CD14-positive monocyte (primary cell): ENCODE measurements around the gene WDR70. TPM values are rescaled to one million over a fixed set of nuclear protein-coding genes. Genes with fewer than 3 reads are reported as not detected.
"Not testable (repeated sequence)": the region's sequence is repeated elsewhere in the genome, so short reads cannot be mapped to it uniquely, and the experiment has no call there.

Experiments used
- DNase-seq, 3 donors: peaks; one replicate each; pipeline ENCODE4 v3.0.0-alpha.2; 2011 to 2022
- H2AFZ ChIP-seq: 2 replicates; pipeline ENCODE4 v1.6.0; 2012; ENCODE audit warnings: mild to moderate bottlenecking, low read depth, low read length, inconsistent platforms; ENCODE audit not compliant: insufficient read depth, poor library complexity, severe bottlenecking
- H3K27ac ChIP-seq, 2 donors: 1 replicate in 1 of 2; 2 replicates in 1 of 2; pipeline ENCODE4 v1.5.1; 2012 to 2013; ENCODE audit warnings: low read length in 2 of 2, control low read depth in 1 of 2, inconsistent platforms in 1 of 2, low read depth in 1 of 2, mild to moderate bottlenecking in 1 of 2
- H3K27me3 ChIP-seq, 2 donors: one replicate each; pipeline versions ENCODE4 v1.6.0 to v1.6.1; 2011 to 2013; ENCODE audit warnings: low read length in 2 of 2; ENCODE audit not compliant: control insufficient read depth in 2 of 2, insufficient read depth in 2 of 2
- H3K36me3 ChIP-seq, 2 donors: replicated peaks in 1 of 2; 1 replicate in 1 of 2; 2 replicates in 1 of 2; pipeline versions ENCODE4 v1.5.1 to v1.6.1; 2012 to 2013; ENCODE audit warnings: low read length in 2 of 2, control low read depth in 1 of 2, inconsistent platforms in 1 of 2, mild to moderate bottlenecking in 1 of 2; ENCODE audit not compliant: insufficient read depth in 2 of 2, control insufficient read depth in 1 of 2
- H3K4me1 ChIP-seq, 2 donors: 1 replicate in 1 of 2; 2 replicates in 1 of 2; pipeline versions ENCODE4 v1.5.1 to v1.6.1; 2012 to 2013; ENCODE audit warnings: low read length in 2 of 2, control low read depth in 1 of 2, inconsistent platforms in 1 of 2, mild to moderate bottlenecking in 1 of 2, moderate library complexity in 1 of 2; ENCODE audit not compliant: insufficient read depth in 2 of 2, control insufficient read depth in 1 of 2
- H3K4me2 ChIP-seq: replicated peaks from 2 replicates; pipeline ENCODE3; 2012; ENCODE audit warnings: low read length, moderate library complexity, mild to moderate bottlenecking; ENCODE audit not compliant: poor library complexity, severe bottlenecking; ENCODE audit errors: extremely low read depth
- H3K4me3 ChIP-seq, 3 experiments: fragments of 200-600 bp in 1 of 3; sonication (generic) in 1 of 3; replicated peaks in 1 of 3; 1 replicate in 2 of 3; 2 replicates in 1 of 3; pipeline ENCODE4 v1.5.1; 2011 to 2013; ENCODE audit warnings: low read length in 3 of 3, mild to moderate bottlenecking in 3 of 3, control low read depth in 2 of 3, low read depth in 2 of 3, inconsistent platforms in 1 of 3, moderate library complexity in 1 of 3
- H3K79me2 ChIP-seq: 2 replicates; pipeline ENCODE4 v1.6.0; 2012; ENCODE audit warnings: mild to moderate bottlenecking, control low read depth, inconsistent platforms, low read length, moderate library complexity; ENCODE audit not compliant: insufficient read depth
- H3K9ac ChIP-seq: 2 replicates; pipeline ENCODE4 v1.6.0; 2017; ENCODE audit warnings: low read length, mild to moderate bottlenecking; ENCODE audit not compliant: insufficient read depth, poor library complexity, severe bottlenecking
- H3K9me3 ChIP-seq, 2 donors: replicated peaks in 1 of 2; 1 replicate in 1 of 2; 2 replicates in 1 of 2; pipeline versions ENCODE4 v1.5.1 to v1.6.1; 2012 to 2013; ENCODE audit warnings: low read length in 2 of 2, control low read depth in 1 of 2; ENCODE audit not compliant: control insufficient read depth in 1 of 2, insufficient read depth in 1 of 2
- H4K20me1 ChIP-seq: 2 replicates; pipeline ENCODE4 v1.6.0; 2012; ENCODE audit warnings: mild to moderate bottlenecking, low read length, control low read depth, moderate library complexity; ENCODE audit not compliant: insufficient read depth
- H3K27ac Mint-ChIP-seq, 7 donors: one replicate each; pipeline ENCODE4 v1.8.0; 2020; ENCODE audit warnings: mild to moderate bottlenecking in 7 of 7, mixed read lengths in 7 of 7, moderate library complexity in 6 of 7, inconsistent platforms in 2 of 7
- H3K27me3 Mint-ChIP-seq, 3 donors: one replicate each; pipeline ENCODE4 v1.8.0; 2021 to 2022; ENCODE audit warnings: low read depth in 3 of 3, mild to moderate bottlenecking in 3 of 3, mixed read lengths in 3 of 3, moderate library complexity in 3 of 3, inconsistent platforms in 1 of 3
- H3K36me3 Mint-ChIP-seq, 2 donors: one replicate each; pipeline ENCODE4 v1.8.0; 2020; ENCODE audit warnings: mixed read lengths in 2 of 2, inconsistent platforms in 1 of 2, mild to moderate bottlenecking in 1 of 2
- H3K4me1 Mint-ChIP-seq: one replicate; pipeline ENCODE4 v1.8.0; 2020; ENCODE audit warnings: mild to moderate bottlenecking, mixed read lengths
- H3K4me3 Mint-ChIP-seq, 2 donors: one replicate each; pipeline ENCODE4 v1.8.0; 2020; ENCODE audit warnings: mild to moderate bottlenecking in 2 of 2, mixed read lengths in 2 of 2, moderate library complexity in 1 of 2
- H3K9me3 Mint-ChIP-seq, 7 donors: one replicate each; pipeline ENCODE4 v1.8.0; 2020 to 2022; ENCODE audit warnings: mixed read lengths in 7 of 7, mild to moderate bottlenecking in 6 of 7, moderate library complexity in 6 of 7, inconsistent platforms in 2 of 7
- WGBS: methylation state at CpG from one replicate; pipeline ENCODE4 v1.1.5; 2013; ENCODE audit warnings: missing lambda C conversion rate; ENCODE audit not compliant: insufficient coverage; 5-methylcytosine and 5-hydroxymethylcytosine counted together
- intact Hi-C, 2 donors: fragments of 100-400 bp; cut with micrococcal nuclease; formaldehyde crosslinking; loops; one replicate each; pipeline versions ENCODE4 v1.15.0 to v1.15.1; 2023
- polyA plus RNA-seq, 3 donors: library from polyadenylated mRNA; depleted of rRNA in 1 of 3; unstranded in 2 of 3; stranded (reverse) in 1 of 3; fragments of 300-500 nt in 2 of 3; fragments of >200 nt in 1 of 3; fragmentation: Illumina TruSeq in 2 of 3; gene quantifications; 1 replicate in 2 of 3; 2 replicates in 1 of 3; pipeline ENCODE4 v1.2.3, GENCODE V29; 2012 to 2021
- TF ChIP-seq, protein P1 (sequence below): fragments of 200-600 bp; IDR thresholded peaks from one replicate; pipeline ENCODE4 v1.8.0; 2022; ENCODE audit warnings: antibody characterized with exemption, mild to moderate bottlenecking

Gene WDR70
- polyA plus RNA-seq, 3 donors, result 13.1 to 21.0 (median 19.1) TPM

DNA sequence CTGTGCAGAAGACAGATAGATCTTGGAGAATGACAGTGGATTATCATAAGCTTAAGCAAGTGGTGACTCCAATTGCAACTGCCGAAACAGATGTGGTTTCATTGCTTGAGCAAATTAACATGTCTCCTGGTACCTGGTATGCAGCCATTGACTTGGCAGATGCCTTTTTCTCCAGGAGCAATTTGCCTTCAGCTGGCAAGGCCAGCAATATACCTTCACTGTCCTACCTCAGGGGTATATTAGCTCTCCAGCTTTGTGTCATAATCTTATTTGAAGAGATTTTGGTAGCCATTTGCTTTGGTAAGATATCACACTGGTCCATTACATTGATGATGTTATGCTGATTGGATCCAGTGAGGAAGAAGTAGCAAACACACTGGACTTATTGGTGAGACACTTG is 417.3 kb downstream of the WDR70 start:
- H3K4me3 Mint-ChIP-seq, intact Hi-C loops, H3K9ac ChIP-seq, H3K36me3 ChIP-seq, H3K27me3 Mint-ChIP-seq, H2AFZ ChIP-seq, H3K27ac Mint-ChIP-seq, H4K20me1 ChIP-seq, H3K27ac ChIP-seq, H3K27me3 ChIP-seq, H3K4me3 ChIP-seq, DNase-seq, H3K4me1 Mint-ChIP-seq, H3K36me3 Mint-ChIP-seq, H3K4me2 ChIP-seq, H3K79me2 ChIP-seq, H3K4me1 ChIP-seq: not testable (repeated sequence)
- WGBS, result 100% methylated on average over 1 of the region's 1 CpG
- H3K9me3 Mint-ChIP-seq, result peaks cover 25 to 46% (median 31%) of the 10 kb centered on the region in 7 donors
- H3K9me3 ChIP-seq, result peaks cover 16 to 33% of the 10 kb centered on the region in 2 donors

DNA sequence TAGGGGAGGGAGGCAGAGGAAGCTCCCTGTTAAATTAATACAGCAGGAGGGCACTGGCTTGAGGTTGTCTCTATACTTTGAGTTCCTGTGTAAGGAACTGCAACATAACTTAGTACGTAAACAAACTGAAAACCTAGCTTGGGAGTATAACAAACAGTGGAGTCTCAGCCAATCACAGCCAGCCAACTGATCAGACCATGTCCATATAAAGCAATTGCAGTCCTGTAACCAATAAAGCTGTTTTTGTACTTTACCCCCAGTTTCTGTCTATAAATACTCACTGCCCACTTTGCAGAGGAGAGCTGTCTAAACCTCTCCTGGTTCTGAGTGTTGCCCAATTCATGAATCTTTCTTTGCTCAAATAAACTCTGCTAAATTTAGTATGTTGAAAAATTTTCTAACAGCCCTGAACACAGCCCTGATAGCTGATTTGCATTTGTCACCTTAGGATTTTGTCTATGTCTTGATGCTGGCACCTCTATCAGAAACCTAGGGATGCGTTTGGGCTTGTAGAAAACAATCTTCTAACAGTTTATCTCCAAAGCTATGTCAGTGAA is 420.8 kb downstream of the WDR70 start:
- TF ChIP-seq, protein P1, sequence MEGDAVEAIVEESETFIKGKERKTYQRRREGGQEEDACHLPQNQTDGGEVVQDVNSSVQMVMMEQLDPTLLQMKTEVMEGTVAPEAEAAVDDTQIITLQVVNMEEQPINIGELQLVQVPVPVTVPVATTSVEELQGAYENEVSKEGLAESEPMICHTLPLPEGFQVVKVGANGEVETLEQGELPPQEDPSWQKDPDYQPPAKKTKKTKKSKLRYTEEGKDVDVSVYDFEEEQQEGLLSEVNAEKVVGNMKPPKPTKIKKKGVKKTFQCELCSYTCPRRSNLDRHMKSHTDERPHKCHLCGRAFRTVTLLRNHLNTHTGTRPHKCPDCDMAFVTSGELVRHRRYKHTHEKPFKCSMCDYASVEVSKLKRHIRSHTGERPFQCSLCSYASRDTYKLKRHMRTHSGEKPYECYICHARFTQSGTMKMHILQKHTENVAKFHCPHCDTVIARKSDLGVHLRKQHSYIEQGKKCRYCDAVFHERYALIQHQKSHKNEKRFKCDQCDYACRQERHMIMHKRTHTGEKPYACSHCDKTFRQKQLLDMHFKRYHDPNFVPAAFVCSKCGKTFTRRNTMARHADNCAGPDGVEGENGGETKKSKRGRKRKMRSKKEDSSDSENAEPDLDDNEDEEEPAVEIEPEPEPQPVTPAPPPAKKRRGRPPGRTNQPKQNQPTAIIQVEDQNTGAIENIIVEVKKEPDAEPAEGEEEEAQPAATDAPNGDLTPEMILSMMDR, result no peak
- H3K27me3 Mint-ChIP-seq, result peaks cover 0 to 2% (median 0%) of the 10 kb centered on the region in 3 donors
- no peak overlapping the region for H3K4me3 ChIP-seq
- peaks cover 0 to 2% of the 10 kb centered on the region in 2 donors for H3K27me3 ChIP-seq
- no peaks in the 10 kb centered on the region for H3K36me3 Mint-ChIP-seq
- DNase-seq, result no peak
- no peak overlapping the region for H2AFZ ChIP-seq
- intact Hi-C loops, result no loop called here
- no peaks in the 10 kb centered on the region for H3K4me1 ChIP-seq
- peaks cover 0 to 6% of the 10 kb centered on the region in 2 donors for H3K9me3 ChIP-seq
- no peaks in the 10 kb centered on the region for H3K36me3 ChIP-seq
- H3K79me2 ChIP-seq, result no peaks in the 10 kb centered on the region
- H3K4me2 ChIP-seq, result no peak overlapping the region
- no peak overlapping the region for H3K27ac Mint-ChIP-seq
- H3K4me3 Mint-ChIP-seq, result no peak overlapping the region
- no peaks in the 10 kb centered on the region for H3K4me1 Mint-ChIP-seq
- WGBS, result 100% methylated on average over 1 of the region's 2 CpGs
- no peak overlapping the region for H3K27ac ChIP-seq
- H3K9me3 Mint-ChIP-seq, result peaks cover 7 to 21% (median 11%) of the 10 kb centered on the region in 7 donors
- no peaks in the 10 kb centered on the region for H4K20me1 ChIP-seq
- no peak overlapping the region for H3K9ac ChIP-seq
